Astrocyte (in vitro differentiated cells and primary cell): Measurements from ENCODE around the gene MAPK10. TPM values are rescaled to one million over a fixed set of nuclear protein-coding genes. Genes with fewer than 3 reads are reported as not detected.

Source experiments
- DNase-seq: peaks from one replicate; pipeline ENCODE4 v3.0.0-alpha.2; 2010; ENCODE audit warnings: low read depth
- FAIRE-seq: peaks from 2 replicates; lab custom pipeline; 2011; peaks lifted over from hg19 to GRCh38; lab: Jason Lieb, UNC
- H2AFZ ChIP-seq: 2 replicates; pipeline ENCODE4 v1.6.0; 2012; ENCODE audit warnings: low read depth, low read length, inconsistent platforms
- H3K27ac ChIP-seq: 2 replicates; pipeline ENCODE4 v1.5.1; 2011; ENCODE audit warnings: low read depth, low read length, inconsistent platforms
- H3K27me3 ChIP-seq: 2 replicates; pipeline ENCODE4 v1.6.0; 2011; ENCODE audit warnings: low read length, inconsistent platforms; ENCODE audit not compliant: insufficient read depth
- H3K36me3 ChIP-seq: 2 replicates; pipeline ENCODE4 v1.5.1; 2011; ENCODE audit warnings: low read length, inconsistent platforms; ENCODE audit not compliant: insufficient read depth
- H3K4me1 ChIP-seq: 2 replicates; pipeline ENCODE4 v1.5.1; 2011; ENCODE audit warnings: low read length, inconsistent platforms; ENCODE audit not compliant: insufficient read depth
- H3K4me2 ChIP-seq: 2 replicates; pipeline ENCODE4 v1.6.0; 2012; ENCODE audit warnings: low read length, inconsistent platforms
- H3K4me3 ChIP-seq: 2 replicates; pipeline ENCODE4 v1.5.1; 2011; ENCODE audit warnings: low read depth, mild to moderate bottlenecking, low read length, inconsistent platforms; ENCODE audit not compliant: insufficient read depth
- H3K79me2 ChIP-seq: 2 replicates; pipeline ENCODE4 v1.6.0; 2012; ENCODE audit warnings: mild to moderate bottlenecking, low read length, inconsistent platforms; ENCODE audit not compliant: insufficient read depth
- H3K9ac ChIP-seq: 2 replicates; pipeline ENCODE4 v1.6.0; 2012; ENCODE audit warnings: mild to moderate bottlenecking, low read length, inconsistent platforms
- H3K9me3 ChIP-seq: 2 replicates; pipeline ENCODE4 v1.5.1; 2012; ENCODE audit warnings: low read depth, mild to moderate bottlenecking, low read length, inconsistent platforms; ENCODE audit not compliant: insufficient read depth
- H4K20me1 ChIP-seq: 2 replicates; pipeline ENCODE4 v1.6.0; 2012; ENCODE audit warnings: low read length, inconsistent platforms; ENCODE audit not compliant: insufficient read depth
- H3K27ac Mint-ChIP-seq: one replicate; pipeline ENCODE4 v1.8.0; 2021; ENCODE audit warnings: mild to moderate bottlenecking, mixed read lengths; ENCODE audit not compliant: unreplicated experiment
- H3K27me3 Mint-ChIP-seq: one replicate; pipeline ENCODE4 v1.8.0; 2021; ENCODE audit warnings: low read depth, mixed read lengths; ENCODE audit not compliant: unreplicated experiment
- H3K36me3 Mint-ChIP-seq: one replicate; pipeline ENCODE4 v1.8.0; 2021; ENCODE audit warnings: low read depth, mixed read lengths; ENCODE audit not compliant: unreplicated experiment
- H3K4me1 Mint-ChIP-seq: one replicate; pipeline ENCODE4 v1.8.0; 2021; ENCODE audit warnings: low read depth, mixed read lengths; ENCODE audit not compliant: unreplicated experiment
- H3K4me3 Mint-ChIP-seq: one replicate; pipeline ENCODE4 v1.8.0; 2021; ENCODE audit warnings: mild to moderate bottlenecking, moderate library complexity, mixed read lengths; ENCODE audit not compliant: unreplicated experiment
- H3K9me3 Mint-ChIP-seq: one replicate; pipeline ENCODE4 v1.8.0; 2021; ENCODE audit warnings: mild to moderate bottlenecking, mixed read lengths; ENCODE audit not compliant: unreplicated experiment
- CTCF ChIP-seq: IDR thresholded peaks from 2 replicates; pipeline ENCODE4 v1.5.1; 2011; ENCODE audit warnings: low read depth, mild to moderate bottlenecking, inconsistent platforms, low read length, moderate library complexity; ENCODE audit not compliant: insufficient read depth
- EZH2 ChIP-seq: IDR thresholded peaks from 2 replicates; pipeline ENCODE4 v1.6.1; 2012; ENCODE audit warnings: mild to moderate bottlenecking, low read length, inconsistent platforms; ENCODE audit not compliant: insufficient read depth
- total RNA-seq: library from RNA; stranded (reverse); gene quantifications from 2 replicates; pipeline ENCODE4 v1.2.1, GENCODE V29; 2021

The MAPK10 gene
- total RNA-seq, 1 donor from 2014 or later, result 7.5 TPM

DNA sequence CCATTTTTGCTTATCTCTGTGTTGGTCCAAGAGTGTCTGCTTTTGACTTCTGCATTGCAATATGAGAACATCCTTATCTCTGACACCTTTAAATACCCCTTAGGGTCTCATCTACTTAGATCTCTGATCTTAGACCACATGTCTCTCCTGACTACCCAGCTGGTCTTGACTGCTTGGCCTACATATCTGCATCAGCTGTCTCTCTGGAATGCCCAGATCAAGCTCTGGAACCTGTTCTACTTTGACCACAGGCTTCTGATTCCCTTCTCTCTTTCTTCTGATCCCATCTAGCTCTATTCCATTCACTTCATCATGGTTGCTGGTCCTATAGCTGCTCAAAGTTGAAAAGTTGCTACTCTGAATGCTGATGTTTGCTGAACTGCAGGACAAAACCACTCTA is 301.2 kb downstream of the MAPK10 start:
- H3K4me2 ChIP-seq, result no peak overlapping the region
- H3K36me3 Mint-ChIP-seq, result no peaks in the 10 kb centered on the region
- no peak overlapping the region for H3K27ac Mint-ChIP-seq
- no peaks in the 10 kb centered on the region for H3K27me3 Mint-ChIP-seq
- no peak for TF ChIP-seq CTCF
- H3K4me3 Mint-ChIP-seq, result no peak overlapping the region
- H3K27me3 ChIP-seq, result no peaks in the 10 kb centered on the region
- no peak overlapping the region for H2AFZ ChIP-seq
- DNase-seq (no peak), FAIRE-seq (no peak)
- no peak overlapping the region for H3K27ac ChIP-seq
- no peaks in the 10 kb centered on the region for H3K9me3 ChIP-seq
- H4K20me1 ChIP-seq, result no peaks in the 10 kb centered on the region
- no peaks in the 10 kb centered on the region for H3K4me1 Mint-ChIP-seq
- no peaks in the 10 kb centered on the region for H3K4me1 ChIP-seq
- no peaks in the 10 kb centered on the region for H3K79me2 ChIP-seq
- no peaks in the 10 kb centered on the region for H3K36me3 ChIP-seq
- no peak overlapping the region for H3K4me3 ChIP-seq
- H3K9ac ChIP-seq, result no peak overlapping the region
- H3K9me3 Mint-ChIP-seq, result no peaks in the 10 kb centered on the region

GRCh38 chr4:86055898-86056297 is 304.0 kb downstream of the MAPK10 start:
- Histone ChIP-seq H3K36me3 (no peaks in the 10 kb centered on the region), H3K79me2 (no peaks in the 10 kb centered on the region), H3K27ac (no peak overlapping the region), H3K4me1 (no peaks in the 10 kb centered on the region), H4K20me1 (no peaks in the 10 kb centered on the region), H2AFZ (no peak overlapping the region), H3K4me2 (no peak overlapping the region), H3K27me3 (no peaks in the 10 kb centered on the region), H3K9ac (no peak overlapping the region), H3K4me3 (no peak overlapping the region), H3K9me3 (no peaks in the 10 kb centered on the region)
- FAIRE-seq (no peak), DNase-seq (peak; percentile 26)
- TF ChIP-seq CTCF, result no peak
- no peak for TF ChIP-seq EZH2
- Mint-ChIP-seq H3K27me3 (no peaks in the 10 kb centered on the region), H3K4me3 (no peak overlapping the region), H3K4me1 (no peaks in the 10 kb centered on the region), H3K9me3 (no peaks in the 10 kb centered on the region), H3K36me3 (no peaks in the 10 kb centered on the region), H3K27ac (no peak overlapping the region)

DNA sequence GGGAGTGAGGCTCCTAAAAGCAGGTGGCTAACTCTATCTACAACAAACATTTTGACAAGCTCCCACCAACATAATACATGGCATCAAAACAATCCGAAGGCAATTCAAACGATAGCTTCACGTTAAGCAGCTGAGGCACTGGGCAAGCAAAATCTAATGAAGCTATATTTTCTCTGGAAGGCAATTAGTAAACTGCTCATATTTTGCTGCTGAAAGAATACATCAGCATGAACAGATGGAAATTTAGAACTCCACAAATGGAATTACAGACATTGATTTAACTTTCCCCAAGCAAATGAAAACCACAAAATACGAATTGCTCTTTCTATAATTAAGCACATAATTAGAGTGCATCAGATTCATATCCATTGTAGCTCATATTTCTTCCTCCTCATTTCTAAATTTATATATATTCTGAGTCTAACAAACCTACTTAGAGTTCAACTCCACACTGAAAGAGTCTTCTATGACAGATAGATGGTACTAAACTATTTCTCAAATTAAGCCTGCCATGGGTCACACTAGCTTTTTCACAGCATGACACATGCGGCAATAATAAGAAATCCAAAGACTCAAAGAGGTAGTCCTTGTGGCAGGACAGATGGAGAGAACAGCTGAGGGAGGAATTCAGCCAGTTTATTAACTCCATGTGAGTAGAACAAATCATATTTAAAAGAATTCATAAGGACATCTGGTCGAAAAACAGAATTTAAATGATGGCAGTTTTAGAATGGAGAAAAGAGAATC is 305.4 kb downstream of the MAPK10 start:
- no peaks in the 10 kb centered on the region for H3K27me3 Mint-ChIP-seq
- no peaks in the 10 kb centered on the region for H3K9me3 Mint-ChIP-seq
- DNase-seq (no peak), FAIRE-seq (no peak)
- no peaks in the 10 kb centered on the region for H3K27me3 ChIP-seq
- no peaks in the 10 kb centered on the region for H3K36me3 Mint-ChIP-seq
- H3K79me2 ChIP-seq, result no peaks in the 10 kb centered on the region
- H4K20me1 ChIP-seq, result no peaks in the 10 kb centered on the region
- H3K9ac ChIP-seq, result no peak overlapping the region
- no peaks in the 10 kb centered on the region for H3K36me3 ChIP-seq
- no peak overlapping the region for H3K27ac ChIP-seq
- no peak overlapping the region for H3K4me2 ChIP-seq
- H3K4me1 Mint-ChIP-seq, result no peaks in the 10 kb centered on the region
- no peak overlapping the region for H3K4me3 Mint-ChIP-seq
- TF ChIP-seq CTCF (no peak), EZH2 (no peak)
- H3K4me3 ChIP-seq, result no peak overlapping the region
- H2AFZ ChIP-seq, result no peak overlapping the region
- H3K4me1 ChIP-seq, result no peaks in the 10 kb centered on the region
- no peak overlapping the region for H3K27ac Mint-ChIP-seq
- H3K9me3 ChIP-seq, result no peaks in the 10 kb centered on the region
